GM19328 (cell line): ENCODE data around the gene GNB5.

Experiments
- ATAC-seq: cut with Tn5 transposase; IDR thresholded peaks from one replicate; pipeline ENCODE4 v1.9.1; 2021; ENCODE audit warnings: mild to moderate bottlenecking, moderate library complexity; ENCODE audit not compliant: unreplicated experiment

GNB5 gene

DNA sequence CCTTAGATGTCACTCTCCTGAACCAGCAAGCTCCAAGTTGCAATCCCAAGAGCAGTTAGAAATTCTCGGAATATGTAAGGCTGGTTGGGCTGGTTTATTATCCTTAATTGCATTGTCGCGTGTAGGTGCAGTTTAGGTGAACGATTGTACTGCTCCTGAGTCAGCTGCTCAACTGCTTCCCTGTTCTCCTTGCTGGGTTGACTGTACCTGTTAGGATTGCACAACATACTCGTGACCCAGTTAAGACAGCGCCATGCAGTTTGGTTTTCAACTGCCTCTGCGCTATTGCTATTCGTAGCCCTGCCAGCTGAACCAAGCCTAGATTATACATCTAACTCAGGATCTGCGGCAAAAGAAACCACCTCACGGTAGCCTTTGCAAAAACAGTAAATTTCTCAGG is 119.6 kb downstream of the GNB5 start:
- no peak for ATAC-seq

DNA sequence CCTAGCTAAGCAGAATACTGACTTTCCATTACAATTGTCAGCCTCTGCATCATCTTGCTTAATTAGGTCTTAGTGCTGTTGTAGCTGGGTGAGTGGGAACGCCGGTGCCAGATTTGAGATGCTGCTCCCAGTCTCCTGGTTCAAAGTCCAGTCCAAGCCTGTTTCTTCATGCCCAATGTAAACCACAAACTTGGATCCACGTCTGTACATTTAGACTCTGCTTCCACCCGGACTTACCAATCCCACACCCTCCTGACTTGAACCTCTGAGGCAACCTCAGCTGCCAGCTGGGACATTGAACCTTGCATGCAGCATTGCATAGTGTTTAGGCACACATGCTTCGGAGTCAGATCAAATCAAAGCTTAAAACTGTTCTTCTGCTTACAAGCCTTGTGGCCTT is 121.6 kb downstream of the GNB5 start:
- no peak for ATAC-seq

DNA sequence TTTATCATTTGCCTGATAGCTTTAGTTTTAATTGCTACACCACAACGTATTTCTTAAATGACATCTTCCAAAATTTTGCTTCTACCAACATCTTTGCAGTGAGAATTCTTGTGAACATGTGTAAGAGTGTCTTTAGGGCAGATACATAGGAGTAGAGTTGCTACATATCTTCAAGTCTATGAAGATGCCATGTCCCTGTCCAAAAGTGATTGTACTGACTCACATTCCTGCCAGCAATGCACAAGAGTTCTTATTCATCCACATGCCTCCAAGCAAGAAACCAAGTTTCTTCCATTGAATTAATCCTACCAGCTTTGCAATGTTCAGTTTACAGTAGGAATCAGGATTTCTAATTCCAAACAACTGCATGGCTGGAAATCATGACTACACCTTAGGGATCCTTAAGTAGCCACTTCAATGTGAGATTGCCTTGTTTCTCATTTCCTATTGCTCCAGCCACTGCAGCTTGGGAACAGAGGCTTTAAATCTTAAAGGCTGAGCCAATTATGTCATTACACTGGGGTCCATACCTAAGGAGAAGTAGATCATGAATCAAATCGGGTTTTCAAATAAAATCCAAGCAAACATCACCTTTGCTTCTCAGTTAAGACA is 123.1 kb downstream of the GNB5 start:
- no peak for ATAC-seq

DNA sequence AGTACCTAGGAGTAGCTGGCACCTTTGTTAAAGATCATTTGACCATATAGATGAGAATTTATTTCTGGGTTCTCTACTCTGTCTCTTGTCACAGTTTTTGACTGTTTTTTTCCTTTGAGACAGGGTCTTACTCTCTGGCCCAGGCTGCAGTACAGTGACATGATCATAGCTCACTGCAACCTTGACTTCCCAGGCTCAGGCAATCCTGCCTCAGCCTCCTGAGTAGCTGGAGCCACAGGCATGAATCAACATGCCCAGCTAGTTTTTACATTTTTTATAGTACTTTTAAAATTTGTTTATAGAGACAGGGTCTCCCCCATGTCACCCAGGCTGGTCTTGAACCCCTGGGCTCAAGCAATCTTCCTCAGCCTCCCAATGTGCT is 123.7 kb downstream of the GNB5 start:
- no peak for ATAC-seq

DNA sequence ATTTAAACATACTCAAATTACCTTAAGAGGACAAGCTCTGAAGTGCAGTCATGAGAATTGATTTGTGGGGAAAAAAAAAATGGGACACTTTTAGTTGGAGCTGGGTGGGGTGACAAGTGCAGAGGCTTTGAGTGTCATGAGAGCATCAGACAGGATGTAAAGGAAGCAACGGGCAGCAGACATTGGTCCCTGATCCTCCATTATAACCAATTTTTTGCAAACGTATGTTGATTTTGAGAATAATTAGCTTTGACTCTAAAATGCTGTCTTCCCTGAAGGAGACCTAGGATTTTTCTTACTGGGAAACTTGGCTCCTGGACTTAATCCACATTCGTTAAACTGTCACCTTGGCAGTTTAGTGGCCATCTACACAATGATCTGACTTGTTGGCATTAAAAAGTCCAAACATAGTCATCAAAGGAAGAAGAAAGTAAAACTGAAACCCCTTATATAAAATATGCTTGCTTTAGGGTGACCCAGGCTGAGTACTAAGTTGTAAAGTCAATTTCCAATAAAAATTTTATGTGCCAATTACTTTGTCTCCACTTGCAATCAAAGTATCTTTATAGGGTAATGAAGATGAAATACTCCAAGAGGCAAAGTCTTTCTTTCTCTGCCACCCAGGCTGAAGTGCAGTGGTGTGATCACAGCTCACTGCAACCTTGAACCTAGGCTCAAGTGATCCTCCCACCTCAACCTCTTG is 124.2 kb downstream of the GNB5 start:
- ATAC-seq = no peak
